Panc1 (cell line): Measurements from ENCODE around the gene LGALS3.

Experiments
- POLR2AphosphoS5 ChIP-seq: IDR thresholded peaks from 2 replicates; pipeline ENCODE4 v1.6.1; 2012; ENCODE audit warnings: mild to moderate bottlenecking, low read depth, low read length, moderate library complexity
- TF ChIP-seq, protein P1 (sequence below), 2 experiments: IDR thresholded peaks; 2 replicates each; pipeline ENCODE4 v1.6.1; 2011 to 2012; ENCODE audit warnings: low read depth in 2 of 2, control low read depth in 1 of 2, low read length in 1 of 2, mild to moderate bottlenecking in 1 of 2, moderate library complexity in 1 of 2; ENCODE audit not compliant: insufficient read depth in 1 of 2

DNA sequence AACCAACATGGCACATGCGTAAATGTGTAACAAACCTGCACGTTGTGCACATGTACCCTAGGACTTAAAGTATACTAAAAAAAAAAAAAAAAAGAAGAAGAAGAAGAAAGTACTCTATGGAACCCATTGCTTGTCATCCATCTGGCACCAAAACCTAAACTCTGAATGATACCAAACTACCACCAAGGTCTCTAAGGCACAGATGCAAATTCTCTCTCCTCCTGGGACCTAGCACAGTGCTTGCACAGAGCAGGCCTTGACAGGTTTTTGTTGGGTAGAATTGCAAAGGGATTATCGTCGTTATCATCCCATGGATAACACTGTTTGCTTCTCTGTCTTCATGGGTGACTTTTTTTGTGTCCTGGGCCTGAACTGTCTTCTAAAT lies 13.2 kb upstream of the LGALS3 start:
- TF ChIP-seq POLR2AphosphoS5, result no peak
- TF ChIP-seq, protein P1, sequence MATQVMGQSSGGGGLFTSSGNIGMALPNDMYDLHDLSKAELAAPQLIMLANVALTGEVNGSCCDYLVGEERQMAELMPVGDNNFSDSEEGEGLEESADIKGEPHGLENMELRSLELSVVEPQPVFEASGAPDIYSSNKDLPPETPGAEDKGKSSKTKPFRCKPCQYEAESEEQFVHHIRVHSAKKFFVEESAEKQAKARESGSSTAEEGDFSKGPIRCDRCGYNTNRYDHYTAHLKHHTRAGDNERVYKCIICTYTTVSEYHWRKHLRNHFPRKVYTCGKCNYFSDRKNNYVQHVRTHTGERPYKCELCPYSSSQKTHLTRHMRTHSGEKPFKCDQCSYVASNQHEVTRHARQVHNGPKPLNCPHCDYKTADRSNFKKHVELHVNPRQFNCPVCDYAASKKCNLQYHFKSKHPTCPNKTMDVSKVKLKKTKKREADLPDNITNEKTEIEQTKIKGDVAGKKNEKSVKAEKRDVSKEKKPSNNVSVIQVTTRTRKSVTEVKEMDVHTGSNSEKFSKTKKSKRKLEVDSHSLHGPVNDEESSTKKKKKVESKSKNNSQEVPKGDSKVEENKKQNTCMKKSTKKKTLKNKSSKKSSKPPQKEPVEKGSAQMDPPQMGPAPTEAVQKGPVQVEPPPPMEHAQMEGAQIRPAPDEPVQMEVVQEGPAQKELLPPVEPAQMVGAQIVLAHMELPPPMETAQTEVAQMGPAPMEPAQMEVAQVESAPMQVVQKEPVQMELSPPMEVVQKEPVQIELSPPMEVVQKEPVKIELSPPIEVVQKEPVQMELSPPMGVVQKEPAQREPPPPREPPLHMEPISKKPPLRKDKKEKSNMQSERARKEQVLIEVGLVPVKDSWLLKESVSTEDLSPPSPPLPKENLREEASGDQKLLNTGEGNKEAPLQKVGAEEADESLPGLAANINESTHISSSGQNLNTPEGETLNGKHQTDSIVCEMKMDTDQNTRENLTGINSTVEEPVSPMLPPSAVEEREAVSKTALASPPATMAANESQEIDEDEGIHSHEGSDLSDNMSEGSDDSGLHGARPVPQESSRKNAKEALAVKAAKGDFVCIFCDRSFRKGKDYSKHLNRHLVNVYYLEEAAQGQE (IDR thresholded peaks at IDR 0.05; ENCODE audit: insufficient read depth in 1 of 2, low read depth in 2 of 2, low read length in 1 of 2), result no peak
